HCT116 (cell line): ENCODE results near the gene PTH2.

Experiments used
- CTCF ChIP-seq, 3 experiments: fragments of 200-600 bp in 1 of 3; sonication (generic) in 1 of 3; IDR thresholded peaks in 2 of 3; conservative IDR thresholded peaks in 1 of 3; 2 replicates each; pipeline ENCODE4 v1.5.1; 2012 to 2017; ENCODE audit warnings: low read depth in 2 of 3, low read length in 2 of 3, antibody characterized with exemption in 1 of 3, borderline replicate concordance in 1 of 3, control low read depth in 1 of 3, mild to moderate bottlenecking in 1 of 3, mixed read lengths in 1 of 3, mixed run types in 1 of 3, moderate library complexity in 1 of 3; ENCODE audit not compliant: insufficient read depth in 1 of 3
- EZH2 ChIP-seq: fragments of 200-600 bp; sonication (generic); IDR thresholded peaks from 2 replicates; pipeline ENCODE4 v1.6.1; 2017; ENCODE audit warnings: antibody characterized with exemption, mixed run types
- MAX ChIP-seq: IDR thresholded peaks from 2 replicates; pipeline ENCODE4 v1.6.1; 2012
- POLR2A ChIP-seq: IDR thresholded peaks from 2 replicates; pipeline ENCODE4 v1.7.0; 2011; ENCODE audit warnings: borderline replicate concordance; ENCODE audit not compliant: insufficient read depth, insufficient read length; ENCODE audit errors: extremely low read depth
- POLR2AphosphoS5 ChIP-seq: IDR thresholded peaks from 2 replicates; pipeline ENCODE4 v1.6.1; 2011; ENCODE audit warnings: mild to moderate bottlenecking, low read depth, low read length, moderate library complexity
- RAD21 ChIP-seq: IDR thresholded peaks from 2 replicates; pipeline ENCODE4 v1.6.1; 2012; ENCODE audit warnings: low read depth, mild to moderate bottlenecking
- SIN3A ChIP-seq: IDR thresholded peaks from 2 replicates; pipeline ENCODE4 v1.6.1; 2012; ENCODE audit warnings: low read depth
- TCF7L2 ChIP-seq: IDR thresholded peaks from 2 replicates; pipeline ENCODE4 v1.7.0; 2011; ENCODE audit warnings: borderline replicate concordance, inconsistent platforms; ENCODE audit not compliant: insufficient read depth, insufficient read length; ENCODE audit errors: extremely low read depth
- YY1 ChIP-seq: IDR thresholded peaks from 2 replicates; pipeline ENCODE4 v1.6.1; 2011; ENCODE audit warnings: low read length, low read depth, moderate library complexity, mild to moderate bottlenecking; ENCODE audit not compliant: insufficient replicate concordance; ENCODE audit errors: extremely low read depth
- ZNF274 ChIP-seq: fragments of 200-500 bp; sonication (Bioruptor generic); IDR thresholded peaks from 2 replicates; pipeline ENCODE4 v1.6.1; 2014; ENCODE audit warnings: mild to moderate bottlenecking, low read depth, low read length, inconsistent platforms

GRCh38 chr19:49390929-49391359, 32.3 kb downstream of the PTH2 start:
- TF ChIP-seq ZNF274 (no peak), EZH2 (no peak), CTCF (IDR thresholded peaks at IDR 0.05 in 2 of 3, conservative IDR thresholded peaks at IDR 0.05 in 1 of 3; ENCODE audit: borderline replicate concordance in 1 of 3, insufficient read depth in 1 of 3, low read depth in 2 of 3, low read length in 2 of 3) (no peak), POLR2A (no peak), TCF7L2 (no peak), YY1 (no peak), POLR2AphosphoS5 (no peak), SIN3A (no peak), MAX (no peak), RAD21 (no peak)
